Mucosa of rectum (tissue), 2 donors: Measurements from ENCODE around the gene HTT.

Experiments
- H3K27ac ChIP-seq, 2 donors: one replicate each; pipeline ENCODE4 v1.7.0; 2013; ENCODE audit warnings: inconsistent platforms in 2 of 2, low read depth in 2 of 2, low read length in 2 of 2
- H3K27me3 ChIP-seq, 2 donors: one replicate each; pipeline ENCODE4 v1.7.0; 2013; ENCODE audit warnings: low read length in 2 of 2; ENCODE audit not compliant: control insufficient read depth in 2 of 2, insufficient read depth in 2 of 2
- H3K36me3 ChIP-seq, 2 donors: one replicate each; pipeline ENCODE4 v1.7.0; 2013; ENCODE audit warnings: low read length in 2 of 2; ENCODE audit not compliant: control insufficient read depth in 2 of 2, insufficient read depth in 2 of 2
- H3K4me1 ChIP-seq, 2 donors: one replicate each; pipeline ENCODE4 v1.7.0; 2013; ENCODE audit warnings: low read length in 2 of 2, mild to moderate bottlenecking in 1 of 2; ENCODE audit not compliant: control insufficient read depth in 2 of 2, insufficient read depth in 2 of 2
- H3K4me3 ChIP-seq, 2 donors: one replicate each; pipeline ENCODE4 v1.7.0; 2013; ENCODE audit warnings: low read length in 2 of 2
- H3K9ac ChIP-seq, 2 donors: one replicate each; pipeline ENCODE4 v1.7.0; 2013; ENCODE audit warnings: low read length in 2 of 2, low read depth in 1 of 2, mild to moderate bottlenecking in 1 of 2
- H3K9me3 ChIP-seq, 2 donors: one replicate each; pipeline ENCODE4 v1.7.0; 2013; ENCODE audit warnings: low read length in 2 of 2; ENCODE audit not compliant: control insufficient read depth in 2 of 2
- donor health status: healthy.
- donor health status: Normal muscosa, but diverticular disease.

Gene HTT

DNA sequence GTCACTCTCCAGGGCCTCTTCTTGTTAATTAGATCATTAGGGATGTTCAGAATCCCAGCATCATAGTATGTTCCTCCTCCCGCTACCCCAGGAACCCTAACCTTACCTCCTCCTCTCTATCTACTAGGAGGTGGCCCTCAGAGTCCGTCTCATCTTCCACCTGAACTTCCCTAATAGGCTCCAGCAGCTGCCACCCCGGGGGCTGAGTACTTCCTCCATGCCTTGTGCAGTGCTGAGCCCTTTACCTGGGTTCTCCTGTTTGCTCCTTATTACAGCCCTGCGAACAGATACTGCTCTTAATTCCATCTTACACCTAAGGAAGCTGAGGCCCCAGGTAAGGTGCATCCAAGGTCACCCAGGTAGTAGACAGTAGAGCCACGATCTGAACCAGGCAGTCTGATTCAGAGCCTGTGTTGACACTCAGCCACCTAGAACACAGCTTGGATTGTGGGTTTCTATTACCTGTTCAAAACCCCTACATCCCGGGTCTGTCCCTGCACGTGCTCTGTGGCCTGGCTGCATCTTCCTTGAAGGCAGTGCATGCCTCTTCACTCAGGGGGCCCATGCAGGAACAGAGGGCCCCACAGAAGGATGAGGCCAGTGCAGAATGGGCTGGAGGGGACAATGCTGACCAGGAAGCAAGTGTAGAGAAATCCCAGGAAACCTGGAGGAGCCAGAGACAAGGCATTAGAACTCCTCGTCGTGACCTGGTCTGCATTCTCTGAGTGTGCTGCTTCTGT, 123.1 kb downstream of the HTT start:
- no peaks in the 10 kb centered on the region for H3K4me1 ChIP-seq
- no peaks in the 10 kb centered on the region for H3K27me3 ChIP-seq
- H3K36me3 ChIP-seq = peaks cover 30 to 44% of the 10 kb centered on the region in 2 donors
- no peak overlapping the region for H3K9ac ChIP-seq
- H3K4me3 ChIP-seq = no peak overlapping the region
- H3K9me3 ChIP-seq = no peaks in the 10 kb centered on the region
- no peak overlapping the region for H3K27ac ChIP-seq

GRCh38 chr4:3198906-3199305, 124.4 kb downstream of the HTT start:
- Histone ChIP-seq H3K27me3 (no peaks in the 10 kb centered on the region), H3K9me3 (no peaks in the 10 kb centered on the region), H3K4me1 (peaks cover 0 to 8% of the 10 kb centered on the region in 2 donors), H3K27ac (no peak overlapping the region), H3K4me3 (no peak overlapping the region), H3K9ac (no peak overlapping the region), H3K36me3 (peaks cover 30 to 41% of the 10 kb centered on the region in 2 donors)

DNA sequence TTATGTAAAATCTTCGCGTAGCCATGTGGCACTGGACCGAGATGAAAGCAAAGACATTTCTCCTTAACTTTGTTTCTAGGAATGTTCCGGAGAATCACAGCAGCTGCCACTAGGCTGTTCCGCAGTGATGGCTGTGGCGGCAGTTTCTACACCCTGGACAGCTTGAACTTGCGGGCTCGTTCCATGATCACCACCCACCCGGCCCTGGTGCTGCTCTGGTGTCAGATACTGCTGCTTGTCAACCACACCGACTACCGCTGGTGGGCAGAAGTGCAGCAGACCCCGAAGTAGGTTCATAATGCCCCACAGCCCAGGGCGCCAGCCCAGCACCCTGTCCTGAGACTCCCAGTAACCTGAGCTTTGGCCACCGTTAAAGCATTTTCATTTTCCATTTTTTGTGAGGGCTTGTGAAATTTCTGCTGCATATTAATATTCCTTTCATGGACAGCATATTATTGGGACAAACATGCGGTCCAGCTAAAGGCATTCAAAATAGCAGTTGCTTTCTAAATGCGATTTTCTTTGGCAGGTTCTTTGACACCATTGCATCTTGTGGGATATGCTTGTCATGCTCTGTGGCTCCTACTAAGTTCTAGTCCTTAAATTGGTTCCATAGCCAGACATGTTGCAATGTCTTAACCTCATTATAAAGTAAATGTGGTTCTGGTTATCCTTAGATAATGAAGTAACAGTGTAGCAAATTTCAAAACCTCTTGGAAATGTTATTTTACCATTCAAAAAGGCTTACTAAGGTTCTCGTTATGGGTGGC, 125.4 kb downstream of the HTT start:
- no peaks in the 10 kb centered on the region for H3K27me3 ChIP-seq
- H3K4me3 ChIP-seq = no peak overlapping the region
- H3K36me3 ChIP-seq = peaks cover 30 to 46% of the 10 kb centered on the region in 2 donors
- no peak overlapping the region for H3K27ac ChIP-seq
- no peaks in the 10 kb centered on the region for H3K9me3 ChIP-seq
- peaks cover 0 to 8% of the 10 kb centered on the region in 2 donors for H3K4me1 ChIP-seq
- H3K9ac ChIP-seq = no peak overlapping the region

GRCh38 chr4:3200423-3201090, 126.1 kb downstream of the HTT start:
- no peaks in the 10 kb centered on the region for H3K27me3 ChIP-seq

GRCh38 chr4:3201718-3202702, 127.5 kb downstream of the HTT start:
- peaks cover 25 to 33% of the 10 kb centered on the region in 2 donors for H3K36me3 ChIP-seq

More at GRCh38 chr4:3200423-3201090, 126.1 kb downstream of the HTT start:
- Histone ChIP-seq H3K4me1 (peaks cover 0 to 8% of the 10 kb centered on the region in 2 donors), H3K27ac (no peak overlapping the region), H3K4me3 (no peak overlapping the region), H3K36me3 (peaks cover 25 to 40% of the 10 kb centered on the region in 2 donors), H3K9ac (no peak overlapping the region), H3K9me3 (no peaks in the 10 kb centered on the region)

DNA sequence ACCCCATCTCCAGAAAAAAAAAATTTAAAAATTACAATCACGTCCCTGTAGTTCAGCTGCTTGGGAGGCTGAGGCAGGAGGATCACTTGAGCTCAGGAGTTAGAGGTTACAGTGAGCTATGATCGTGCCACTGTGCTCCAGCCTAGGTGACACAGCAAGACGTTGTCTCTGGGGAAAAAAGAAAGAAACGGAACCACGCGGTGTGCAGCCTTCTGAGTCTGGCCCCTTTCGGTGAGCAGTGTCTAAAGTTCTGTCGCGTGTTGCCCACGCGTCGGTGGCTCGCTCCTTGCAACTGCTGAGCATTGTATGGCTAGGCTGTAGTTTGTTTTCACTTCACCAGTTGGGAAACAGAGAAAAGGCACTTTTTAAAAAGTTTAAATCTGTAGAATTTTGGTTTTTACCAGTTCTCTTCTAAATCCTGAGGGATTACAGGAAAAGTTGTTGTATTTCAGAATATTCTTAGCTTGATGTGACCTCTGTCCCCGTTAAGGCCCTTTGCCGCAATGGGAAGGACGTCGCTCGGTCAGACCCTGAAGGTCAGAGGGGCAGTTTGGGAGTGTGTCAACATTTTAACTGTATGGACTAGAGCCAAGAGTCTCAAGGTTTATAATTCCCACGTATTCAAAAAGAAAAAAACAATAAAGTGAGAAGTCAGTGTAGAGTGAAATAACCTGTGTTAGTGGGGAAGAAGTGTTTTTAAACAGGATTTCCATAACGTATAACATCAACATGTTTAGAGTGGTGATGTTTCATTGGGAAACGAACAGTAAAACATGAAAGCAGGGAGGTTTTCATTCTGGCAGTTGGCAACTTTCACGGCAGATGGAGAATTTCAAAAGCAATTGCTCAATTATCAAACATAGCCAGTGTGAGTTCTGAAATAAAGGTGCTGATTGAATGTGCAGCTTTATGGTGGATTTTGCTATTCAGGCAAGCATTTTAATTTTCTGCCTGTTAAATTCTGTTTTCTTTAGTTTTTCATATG, 128.6 kb downstream of the HTT start:
- Histone ChIP-seq H3K9me3 (no peaks in the 10 kb centered on the region), H3K4me1 (peaks cover 0 to 8% of the 10 kb centered on the region in 2 donors), H3K4me3 (no peak overlapping the region), H3K36me3 (peaks cover 24 to 32% of the 10 kb centered on the region in 2 donors), H3K9ac (peak overlapping the region in 1 of 2 donors; percentile 19), H3K27me3 (no peaks in the 10 kb centered on the region), H3K27ac (peak overlapping the region; percentile 4 to 35)

More at GRCh38 chr4:3201718-3202702, 127.5 kb downstream of the HTT start:
- Histone ChIP-seq H3K4me3 (no peak overlapping the region), H3K27ac (no peak overlapping the region), H3K27me3 (no peaks in the 10 kb centered on the region), H3K9ac (no peak overlapping the region), H3K4me1 (peaks cover 0 to 8% of the 10 kb centered on the region in 2 donors), H3K9me3 (no peaks in the 10 kb centered on the region)

GRCh38 chr4:3203971-3204431, 129.5 kb downstream of the HTT start:
- Histone ChIP-seq H3K9me3 (no peaks in the 10 kb centered on the region), H3K27me3 (no peaks in the 10 kb centered on the region), H3K36me3 (peaks cover 28 to 36% of the 10 kb centered on the region in 2 donors), H3K4me1 (peaks cover 0 to 8% of the 10 kb centered on the region in 2 donors), H3K4me3 (no peak overlapping the region), H3K27ac (peak overlapping the region in 1 of 2 donors; percentile 35), H3K9ac (no peak overlapping the region)

- H3K36me3 ChIP-seq = peaks cover 39% of the 10 kb centered on the region in 2 donors
- H3K27me3 ChIP-seq = no peaks in the 10 kb centered on the region
- peaks cover 0 to 8% of the 10 kb centered on the region in 2 donors for H3K4me1 ChIP-seq
- no peaks in the 10 kb centered on the region for H3K9me3 ChIP-seq
- H3K27ac ChIP-seq = no peak overlapping the region
- no peak overlapping the region for H3K9ac ChIP-seq
- H3K4me3 ChIP-seq = no peak overlapping the region
Observed at GRCh38 chr4:3205995-3206394, 131.5 kb downstream of the HTT start.
